ENCODE results near the gene ANO10.
"Not testable (repeated sequence)": the region's sequence is repeated elsewhere in the genome, so short reads cannot be mapped to it uniquely, and the experiment has no call there.

ANO10 gene

DNA sequence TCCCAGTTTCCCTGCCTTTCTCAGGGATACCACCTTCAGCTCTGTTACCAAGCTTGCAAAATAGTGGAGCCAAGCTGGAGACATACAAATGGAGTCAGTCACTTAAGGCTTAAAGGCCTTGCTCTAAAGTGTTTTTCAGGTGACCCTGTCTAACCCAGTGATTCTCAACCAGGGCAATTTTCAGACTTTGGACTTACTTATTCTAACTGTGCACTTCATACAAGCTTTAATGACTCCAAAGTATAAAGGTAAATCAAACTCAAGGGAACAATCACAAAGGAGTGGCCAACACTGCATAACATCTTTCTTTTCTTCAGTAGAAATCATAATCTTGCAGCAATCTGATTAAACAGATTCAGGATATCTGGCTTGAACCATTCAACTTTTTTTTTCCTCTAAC lies 9.4 kb downstream of the ANO10 start:
- H3K9ac ChIP-seq (ENCODE audit: low read depth, low read length) = no peak overlapping the region
- no peaks in the 10 kb centered on the region for H3K9me3 ChIP-seq (ENCODE audit: control insufficient read depth, insufficient read depth, low read length)
- H3K4me1 ChIP-seq (ENCODE audit: insufficient read depth, low read length) = no peaks in the 10 kb centered on the region
- H3K36me3 ChIP-seq (ENCODE audit: insufficient read depth, low read length) = no peaks in the 10 kb centered on the region

DNA sequence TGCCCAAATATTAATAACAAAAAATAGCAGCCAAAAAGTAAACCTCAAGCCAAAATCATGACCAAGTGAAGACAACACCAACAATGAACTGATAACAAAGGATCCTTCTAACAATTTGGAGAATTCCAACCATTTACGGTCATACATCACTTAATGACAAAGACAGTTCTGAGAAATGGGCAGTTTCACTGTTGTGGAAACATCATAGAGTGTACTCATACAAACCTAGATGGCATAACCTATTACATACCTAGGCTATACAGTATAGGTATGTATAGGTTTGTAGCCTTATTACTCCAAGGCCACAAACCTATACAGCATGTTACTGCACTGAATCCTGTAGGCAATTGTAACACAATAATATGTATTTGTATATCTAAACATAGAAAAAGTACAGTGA lies 12.4 kb downstream of the ANO10 start:
- Histone ChIP-seq H3K36me3 (ENCODE audit: insufficient read depth, low read length) (no peaks in the 10 kb centered on the region), H3K9me3 (ENCODE audit: control insufficient read depth, insufficient read depth, low read length) (no peaks in the 10 kb centered on the region), H3K4me1 (ENCODE audit: insufficient read depth, low read length) (peaks cover 6% of the 10 kb centered on the region), H3K9ac (ENCODE audit: low read depth, low read length) (no peak overlapping the region)

DNA sequence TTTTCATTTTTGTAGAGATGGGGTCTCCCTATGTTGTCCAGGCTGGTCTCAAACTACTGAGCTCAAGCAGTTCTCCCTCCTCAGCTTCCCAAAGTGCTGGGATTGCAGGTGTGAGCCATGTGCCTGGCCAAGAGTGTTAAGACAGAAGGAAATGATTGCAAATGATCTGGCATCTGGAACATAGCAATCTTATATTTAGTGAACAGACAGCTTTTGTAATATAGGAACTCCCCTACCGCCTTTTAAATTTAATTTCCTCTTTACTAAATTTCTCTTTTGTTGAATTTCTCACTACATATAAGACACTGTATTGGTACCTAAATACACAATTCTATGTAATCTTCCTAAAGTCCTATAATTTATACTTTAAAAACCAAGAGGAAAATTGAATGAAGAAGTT lies 13.1 kb downstream of the ANO10 start:
- peaks cover 6% of the 10 kb centered on the region for H3K4me1 ChIP-seq (ENCODE audit: insufficient read depth, low read length)
- H3K36me3 ChIP-seq (ENCODE audit: insufficient read depth, low read length) = no peaks in the 10 kb centered on the region
- H3K9ac ChIP-seq (ENCODE audit: low read depth, low read length) = no peak overlapping the region
- no peaks in the 10 kb centered on the region for H3K9me3 ChIP-seq (ENCODE audit: control insufficient read depth, insufficient read depth, low read length)

DNA sequence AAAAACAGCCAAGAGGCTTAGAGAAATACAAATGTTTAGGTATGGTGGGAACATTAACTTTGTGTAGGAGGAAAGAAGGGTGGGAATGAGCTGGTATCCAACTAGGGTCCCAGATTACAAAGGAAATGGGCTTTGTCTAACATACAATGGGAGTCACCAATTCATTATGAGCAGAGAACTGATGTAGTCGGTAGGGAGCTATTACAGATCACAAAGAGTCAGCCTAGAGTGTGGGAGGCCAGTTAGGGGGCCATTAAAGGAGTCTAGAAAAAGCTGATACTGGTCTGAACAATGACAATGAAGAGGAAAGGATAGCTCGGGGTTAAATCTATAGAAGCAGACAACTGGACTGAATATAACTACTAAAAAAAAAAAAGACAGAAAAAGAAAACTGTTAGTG lies 15.5 kb downstream of the ANO10 start:
- Histone ChIP-seq H3K36me3 (ENCODE audit: insufficient read depth, low read length) (no peaks in the 10 kb centered on the region), H3K9ac (ENCODE audit: low read depth, low read length) (no peak overlapping the region), H3K4me1 (ENCODE audit: insufficient read depth, low read length) (peaks cover 6% of the 10 kb centered on the region), H3K9me3 (ENCODE audit: control insufficient read depth, insufficient read depth, low read length) (no peaks in the 10 kb centered on the region)

DNA sequence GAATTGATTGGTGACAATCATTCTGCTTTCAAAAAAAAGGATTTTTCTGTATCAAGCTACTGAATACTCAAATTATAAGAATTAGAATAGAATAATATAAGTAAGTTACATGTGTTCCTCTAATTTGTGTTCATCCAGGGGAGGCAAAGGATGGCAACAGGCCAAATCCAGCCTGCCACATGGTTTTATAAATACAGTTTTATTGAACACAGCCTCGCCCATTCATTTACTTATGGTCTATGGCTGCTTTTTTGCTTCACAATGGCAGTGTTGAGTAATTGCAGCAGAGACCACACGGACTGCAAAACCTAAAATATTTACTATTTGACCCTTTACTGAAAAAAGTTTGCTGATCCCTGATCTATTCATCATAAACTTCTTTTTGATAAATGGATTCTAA lies 21.9 kb downstream of the ANO10 start:
- not testable (repeated sequence) for H3K4me1 ChIP-seq (ENCODE audit: insufficient read depth, low read length); H3K9me3 ChIP-seq (ENCODE audit: control insufficient read depth, insufficient read depth, low read length); H3K36me3 ChIP-seq (ENCODE audit: insufficient read depth, low read length); H3K9ac ChIP-seq (ENCODE audit: low read depth, low read length)

DNA sequence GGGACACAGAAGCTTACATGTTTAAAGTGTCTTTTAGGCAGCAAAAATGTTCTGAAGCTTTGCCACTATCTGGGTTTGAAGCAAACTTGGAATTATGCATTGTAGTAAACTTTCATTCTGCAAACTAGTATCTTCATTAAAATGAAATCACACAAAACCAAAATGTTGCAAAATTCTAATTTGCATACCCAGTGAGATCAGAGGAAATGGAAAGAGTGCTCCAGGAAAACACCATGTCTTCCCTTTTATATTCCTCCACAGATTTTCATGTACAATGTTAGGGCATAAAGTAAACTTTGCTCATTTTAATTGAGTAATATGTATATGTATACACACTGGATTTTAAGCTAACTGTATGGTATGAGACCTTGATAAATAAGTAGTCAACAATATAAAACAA lies 23.9 kb downstream of the ANO10 start:
- Histone ChIP-seq H3K9me3 (ENCODE audit: control insufficient read depth, insufficient read depth, low read length) (no peaks in the 10 kb centered on the region), H3K4me1 (ENCODE audit: insufficient read depth, low read length) (no peaks in the 10 kb centered on the region), H3K9ac (ENCODE audit: low read depth, low read length) (no peak overlapping the region), H3K36me3 (ENCODE audit: insufficient read depth, low read length) (no peaks in the 10 kb centered on the region)

DNA sequence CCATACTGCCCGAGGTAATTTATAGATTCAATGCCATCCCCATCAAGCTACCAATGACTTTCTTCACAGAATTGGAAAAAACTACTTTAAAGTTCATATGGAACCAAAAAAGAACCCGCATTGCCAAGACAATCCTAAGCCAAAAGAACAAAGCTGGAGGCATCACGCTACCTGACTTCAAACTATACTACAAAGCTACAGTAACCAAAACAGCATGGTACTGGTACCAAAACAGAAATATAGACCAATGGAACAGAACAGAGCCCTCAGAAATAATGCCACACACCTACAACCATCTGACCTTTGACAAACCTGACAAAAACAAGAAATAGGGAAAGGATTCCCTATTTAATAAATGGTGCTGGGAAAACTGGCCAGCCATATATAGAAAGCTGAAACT lies 25.6 kb downstream of the ANO10 start:
- not testable (repeated sequence) for H3K36me3 ChIP-seq (ENCODE audit: insufficient read depth, low read length); H3K9ac ChIP-seq (ENCODE audit: low read depth, low read length); H3K9me3 ChIP-seq (ENCODE audit: control insufficient read depth, insufficient read depth, low read length); H3K4me1 ChIP-seq (ENCODE audit: insufficient read depth, low read length)

DNA sequence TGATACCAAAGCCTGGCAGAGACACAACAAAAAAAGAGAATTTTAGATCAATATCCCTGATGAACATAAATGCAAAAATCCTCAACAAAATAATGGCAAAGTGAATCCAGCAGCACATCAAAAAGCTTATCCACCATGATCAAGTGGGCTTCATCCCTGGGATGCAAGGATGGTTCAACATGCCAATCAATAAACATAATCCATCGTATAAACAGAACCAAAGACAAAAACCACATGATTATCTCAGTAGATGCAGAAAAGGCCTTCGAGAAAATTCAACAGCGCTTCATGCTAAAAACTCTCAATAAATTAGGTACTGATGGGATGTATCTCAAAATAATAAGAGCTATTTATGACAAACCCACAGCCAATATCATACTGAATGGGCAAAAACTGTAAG lies 26.5 kb downstream of the ANO10 start:
- not testable (repeated sequence) for H3K4me1 ChIP-seq (ENCODE audit: insufficient read depth, low read length); H3K36me3 ChIP-seq (ENCODE audit: insufficient read depth, low read length); H3K9ac ChIP-seq (ENCODE audit: low read depth, low read length); H3K9me3 ChIP-seq (ENCODE audit: control insufficient read depth, insufficient read depth, low read length)

DNA sequence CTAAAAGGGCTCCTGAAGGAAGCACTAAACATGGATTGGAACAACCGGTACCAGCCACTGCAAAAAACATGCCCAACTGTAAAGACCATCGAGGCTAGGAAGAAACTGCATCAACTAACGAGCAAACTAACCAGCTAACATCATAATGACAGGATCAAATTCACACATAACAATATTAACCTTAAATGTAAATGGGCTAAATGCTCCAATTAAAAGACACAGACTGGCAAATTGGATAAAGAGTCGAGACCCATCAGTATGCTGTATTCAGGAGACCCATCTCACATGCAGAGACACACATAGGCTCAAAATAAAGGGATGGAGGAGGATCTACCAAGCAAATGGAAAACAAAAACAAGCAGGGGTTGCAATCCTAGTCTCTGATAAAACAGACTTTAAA lies 28.2 kb downstream of the ANO10 start:
- H3K9me3 ChIP-seq (ENCODE audit: control insufficient read depth, insufficient read depth, low read length); H3K4me1 ChIP-seq (ENCODE audit: insufficient read depth, low read length): not testable (repeated sequence)

DNA sequence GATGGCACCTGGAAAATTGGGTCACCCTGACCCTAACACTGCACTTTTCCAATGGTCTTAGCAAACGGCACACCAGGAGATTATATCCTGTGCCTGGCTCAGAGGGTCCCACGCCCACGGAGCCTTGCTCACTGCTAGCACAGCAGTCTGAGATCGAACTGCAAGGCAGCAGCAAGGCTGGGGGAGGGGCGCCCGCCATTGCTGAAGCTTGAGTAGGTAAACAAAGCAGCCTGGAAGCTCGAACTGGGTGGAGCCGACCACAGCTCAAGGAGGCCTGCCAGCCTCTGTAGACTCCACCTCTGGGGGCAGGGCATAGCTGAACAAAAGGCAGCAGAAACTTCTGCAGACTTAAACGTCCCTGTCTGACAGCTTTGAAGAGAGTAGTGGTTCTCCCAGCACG lies 29.9 kb downstream of the ANO10 start:
- H3K4me1 ChIP-seq (ENCODE audit: insufficient read depth, low read length); H3K36me3 ChIP-seq (ENCODE audit: insufficient read depth, low read length); H3K9me3 ChIP-seq (ENCODE audit: control insufficient read depth, insufficient read depth, low read length); H3K9ac ChIP-seq (ENCODE audit: low read depth, low read length): not testable (repeated sequence)

More for the DNA sequence above, 28.2 kb downstream of the ANO10 start:
- not testable (repeated sequence) for H3K9ac ChIP-seq (ENCODE audit: low read depth, low read length); H3K36me3 ChIP-seq (ENCODE audit: insufficient read depth, low read length)

DNA sequence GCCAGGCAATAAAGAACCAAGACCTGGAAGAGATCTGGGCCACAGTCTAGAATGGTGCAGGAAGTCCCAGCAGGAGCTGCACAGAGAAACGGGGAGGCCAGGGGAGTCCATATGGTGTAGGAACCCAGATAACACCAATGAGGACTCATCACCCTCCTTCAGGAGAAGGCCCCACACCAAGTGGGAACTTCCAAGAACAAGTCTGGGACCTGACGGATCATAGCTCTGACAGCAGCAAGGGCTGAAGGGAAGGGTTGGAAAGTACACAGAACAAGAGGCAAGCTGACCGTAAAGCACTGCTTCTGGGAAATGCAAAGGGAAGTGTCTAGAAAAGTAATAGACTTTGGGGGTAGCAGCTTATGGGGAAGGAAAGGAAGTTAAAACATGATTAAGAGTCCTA lies 34.5 kb downstream of the ANO10 start:
- H3K4me1 ChIP-seq (ENCODE audit: insufficient read depth, low read length) = no peaks in the 10 kb centered on the region
- H3K9ac ChIP-seq (ENCODE audit: low read depth, low read length) = no peak overlapping the region
- no peaks in the 10 kb centered on the region; the same call in 1 of the 2 replicates for H3K9me3 ChIP-seq (ENCODE audit: control insufficient read depth, insufficient read depth, low read length)
- 0 out of 2 replicates have a peak, but pooled peaks cover 4% of the 10 kb centered on the region for H3K36me3 ChIP-seq (ENCODE audit: insufficient read depth, low read length)

DNA sequence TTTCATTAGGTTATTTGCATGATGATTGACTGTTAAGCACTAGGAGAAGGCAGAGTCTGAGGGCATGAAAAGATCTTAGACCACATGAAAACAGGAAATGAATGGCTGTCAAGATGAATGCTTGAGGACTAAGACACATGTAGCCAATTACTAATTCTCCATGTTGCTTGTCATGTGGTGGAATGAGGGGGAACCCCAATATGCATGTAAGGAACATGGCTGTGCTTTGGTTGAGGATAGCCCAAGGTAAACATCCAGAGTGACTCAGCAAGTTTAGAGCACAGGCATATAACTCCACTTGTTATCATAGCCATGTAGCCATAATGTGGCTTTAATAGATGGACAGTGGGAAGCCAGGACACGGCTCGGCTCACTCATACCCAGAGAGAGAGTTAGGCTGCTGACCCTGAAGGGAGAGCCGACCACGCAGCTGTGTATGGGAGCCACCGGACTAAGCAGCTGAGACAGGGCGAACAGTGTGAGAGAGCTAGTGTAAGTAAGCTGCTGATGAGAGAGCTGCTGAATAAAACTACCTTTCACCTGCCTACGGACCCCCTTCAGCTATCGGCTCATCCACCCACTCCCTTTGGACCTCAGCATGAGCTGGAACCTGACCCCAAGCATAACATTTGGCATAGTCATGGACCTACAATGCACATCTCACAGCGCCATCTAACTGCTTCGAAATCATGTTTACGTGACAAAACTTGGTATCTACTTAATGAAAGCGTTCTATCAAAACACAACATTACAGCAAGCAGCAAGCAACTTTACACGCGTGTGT lies 37.6 kb downstream of the ANO10 start:
- H3K9ac ChIP-seq (ENCODE audit: low read depth, low read length) = no peak overlapping the region
- no peaks in the 10 kb centered on the region for H3K36me3 ChIP-seq (ENCODE audit: insufficient read depth, low read length)
- H3K9me3 ChIP-seq (ENCODE audit: control insufficient read depth, insufficient read depth, low read length) = no peaks in the 10 kb centered on the region
- no peaks in the 10 kb centered on the region for H3K4me1 ChIP-seq (ENCODE audit: insufficient read depth, low read length)

DNA sequence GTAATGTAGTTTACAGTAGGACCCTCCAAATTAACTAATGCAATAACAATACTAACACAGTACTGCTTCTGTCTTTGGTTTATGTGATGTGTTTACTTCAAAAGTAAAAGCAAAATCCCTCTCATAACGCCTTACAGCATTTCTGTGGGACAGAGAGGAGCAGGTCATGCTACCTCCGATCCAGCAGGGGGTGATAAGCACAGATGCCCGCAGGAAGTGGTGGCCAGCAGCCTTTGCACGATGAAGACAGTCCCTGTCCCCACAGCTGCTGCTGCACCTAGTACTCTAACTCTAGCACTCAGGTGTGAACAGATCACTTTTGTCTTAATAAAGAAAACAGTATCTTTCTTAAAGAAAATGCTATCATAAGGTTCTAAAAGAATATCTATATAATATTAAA lies 38.3 kb downstream of the ANO10 start:
- Histone ChIP-seq H3K9ac (ENCODE audit: low read depth, low read length) (no peak overlapping the region), H3K4me1 (ENCODE audit: insufficient read depth, low read length) (no peaks in the 10 kb centered on the region), H3K36me3 (ENCODE audit: insufficient read depth, low read length) (no peaks in the 10 kb centered on the region), H3K9me3 (ENCODE audit: control insufficient read depth, insufficient read depth, low read length) (no peaks in the 10 kb centered on the region)

DNA sequence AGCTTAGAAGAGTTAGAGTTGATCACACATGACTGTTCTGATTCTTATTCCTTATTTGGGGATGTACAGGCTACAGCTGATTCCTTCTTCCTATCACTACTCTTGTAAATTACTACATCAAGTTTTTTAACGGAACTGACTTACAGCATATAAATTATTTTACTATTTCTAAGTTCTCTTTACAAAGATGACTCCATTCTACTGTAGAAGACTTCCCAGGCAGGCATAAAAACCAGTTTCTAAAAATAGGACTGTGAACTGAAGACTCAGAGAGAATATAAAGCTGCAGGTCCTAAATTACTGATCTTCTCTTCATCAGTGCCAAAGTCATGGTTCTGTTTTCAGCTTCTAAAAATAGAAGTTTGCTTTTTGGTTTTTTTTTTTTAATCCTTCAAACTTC lies 38.9 kb downstream of the ANO10 start:
- Histone ChIP-seq H3K4me1 (ENCODE audit: insufficient read depth, low read length) (no peaks in the 10 kb centered on the region), H3K9me3 (ENCODE audit: control insufficient read depth, insufficient read depth, low read length) (no peaks in the 10 kb centered on the region), H3K36me3 (ENCODE audit: insufficient read depth, low read length) (no peaks in the 10 kb centered on the region), H3K9ac (ENCODE audit: low read depth, low read length) (no peak overlapping the region)

DNA sequence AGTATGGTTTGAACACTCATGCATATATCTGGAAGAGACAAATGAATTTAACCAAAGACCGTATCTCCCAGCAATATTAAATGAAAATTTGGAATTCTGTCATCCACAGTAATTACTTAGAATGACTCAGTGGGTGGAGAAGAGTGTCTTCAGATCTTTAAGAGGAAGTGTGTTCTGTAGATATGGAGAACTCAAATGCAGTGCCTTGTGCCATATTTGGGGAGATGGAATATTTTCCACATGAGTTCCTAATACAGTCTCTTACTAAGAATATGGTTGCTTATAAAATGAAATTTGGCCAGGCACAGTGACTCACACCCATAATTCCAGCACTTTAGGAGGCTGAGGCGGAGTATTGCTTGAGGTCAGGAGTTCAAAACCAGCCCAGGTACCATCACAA lies 40.5 kb downstream of the ANO10 start:
- H3K9me3 ChIP-seq (ENCODE audit: control insufficient read depth, insufficient read depth, low read length) = no peaks in the 10 kb centered on the region
- H3K4me1 ChIP-seq (ENCODE audit: insufficient read depth, low read length) = no peaks in the 10 kb centered on the region
- H3K36me3 ChIP-seq (ENCODE audit: insufficient read depth, low read length) = no peaks in the 10 kb centered on the region
- H3K9ac ChIP-seq (ENCODE audit: low read depth, low read length) = no peak overlapping the region

DNA sequence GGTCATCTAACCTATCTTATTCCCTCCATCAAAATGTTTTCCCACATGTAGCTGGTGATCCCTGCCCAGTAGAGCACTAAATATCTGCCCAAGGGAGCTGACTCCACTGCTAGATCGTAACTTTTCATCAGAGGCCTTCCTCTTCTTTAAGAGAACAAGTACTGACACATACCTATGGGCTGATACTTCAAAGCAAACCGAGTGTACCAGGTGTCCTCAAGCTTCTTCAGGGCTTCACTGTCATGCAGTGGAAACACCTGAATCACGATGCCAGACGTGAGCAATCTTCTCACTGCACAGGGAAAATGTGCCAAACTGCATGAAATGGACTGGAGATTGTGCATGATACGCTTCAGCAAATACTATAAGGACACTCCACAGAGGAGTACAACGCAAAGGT lies 41.6 kb downstream of the ANO10 start:
- no peaks in the 10 kb centered on the region for H3K9me3 ChIP-seq (ENCODE audit: control insufficient read depth, insufficient read depth, low read length)
- H3K36me3 ChIP-seq (ENCODE audit: insufficient read depth, low read length) = no peaks in the 10 kb centered on the region
- no peak overlapping the region for H3K9ac ChIP-seq (ENCODE audit: low read depth, low read length)
- no peaks in the 10 kb centered on the region for H3K4me1 ChIP-seq (ENCODE audit: insufficient read depth, low read length)

Data from ES-I3 (cell line).